8988T (cell line): Measurements from ENCODE around the gene ADAMTS5.

Experiments
- DNase-seq: peaks from one replicate; pipeline ENCODE4 v3.0.0; 2011

The ADAMTS5 gene

GRCh38 chr21:26883768-26884167 is 83.1 kb downstream of the ADAMTS5 start:
- DNase-seq, result no peak

GRCh38 chr21:26881504-26882228 is 85.2 kb downstream of the ADAMTS5 start:
- DNase-seq, result no peak

GRCh38 chr21:26877018-26877417 is 89.9 kb downstream of the ADAMTS5 start:
- DNase-seq, result no peak

- no peak for DNase-seq
Observed at GRCh38 chr21:26874347-26874746, 92.5 kb downstream of the ADAMTS5 start.
